Ishikawa (cell line): ENCODE measurements around the gene TRAFD1.

Source experiments
- CREB1 ChIP-seq: IDR thresholded peaks from 2 replicates; pipeline ENCODE4 v1.6.1; 2012; ENCODE audit warnings: low read depth
- EGR1 ChIP-seq: IDR thresholded peaks from 2 replicates; pipeline ENCODE4 v1.6.1; 2012
- EP300 ChIP-seq: IDR thresholded peaks from 2 replicates; pipeline ENCODE4 v1.6.1; 2012; ENCODE audit warnings: borderline replicate concordance
- FOXM1 ChIP-seq: IDR thresholded peaks from 2 replicates; pipeline ENCODE4 v1.6.1; 2012; ENCODE audit warnings: low read depth, borderline replicate concordance
- NFIC ChIP-seq: IDR thresholded peaks from 2 replicates; pipeline ENCODE4 v1.6.1; 2012
- RAD21 ChIP-seq: IDR thresholded peaks from 2 replicates; pipeline ENCODE4 v1.6.1; 2012; ENCODE audit warnings: low read depth
- TAF1 ChIP-seq: IDR thresholded peaks from 2 replicates; pipeline ENCODE4 v1.6.1; 2012; ENCODE audit warnings: low read depth, mild to moderate bottlenecking
- TEAD4 ChIP-seq: IDR thresholded peaks from 2 replicates; pipeline ENCODE4 v1.6.1; 2012
- YY1 ChIP-seq: IDR thresholded peaks from 2 replicates; pipeline ENCODE4 v1.6.1; 2012; ENCODE audit warnings: low read depth
- TF ChIP-seq, protein P1 (sequence below): IDR thresholded peaks from 2 replicates; pipeline ENCODE4 v1.6.1; 2012
- TF ChIP-seq, protein P2 (sequence below): IDR thresholded peaks from 2 replicates; pipeline ENCODE4 v1.6.1; 2012; ENCODE audit warnings: low read depth, mild to moderate bottlenecking
- TF ChIP-seq, protein P3 (sequence below): IDR thresholded peaks from 2 replicates; pipeline ENCODE4 v1.6.1; 2012

DNA sequence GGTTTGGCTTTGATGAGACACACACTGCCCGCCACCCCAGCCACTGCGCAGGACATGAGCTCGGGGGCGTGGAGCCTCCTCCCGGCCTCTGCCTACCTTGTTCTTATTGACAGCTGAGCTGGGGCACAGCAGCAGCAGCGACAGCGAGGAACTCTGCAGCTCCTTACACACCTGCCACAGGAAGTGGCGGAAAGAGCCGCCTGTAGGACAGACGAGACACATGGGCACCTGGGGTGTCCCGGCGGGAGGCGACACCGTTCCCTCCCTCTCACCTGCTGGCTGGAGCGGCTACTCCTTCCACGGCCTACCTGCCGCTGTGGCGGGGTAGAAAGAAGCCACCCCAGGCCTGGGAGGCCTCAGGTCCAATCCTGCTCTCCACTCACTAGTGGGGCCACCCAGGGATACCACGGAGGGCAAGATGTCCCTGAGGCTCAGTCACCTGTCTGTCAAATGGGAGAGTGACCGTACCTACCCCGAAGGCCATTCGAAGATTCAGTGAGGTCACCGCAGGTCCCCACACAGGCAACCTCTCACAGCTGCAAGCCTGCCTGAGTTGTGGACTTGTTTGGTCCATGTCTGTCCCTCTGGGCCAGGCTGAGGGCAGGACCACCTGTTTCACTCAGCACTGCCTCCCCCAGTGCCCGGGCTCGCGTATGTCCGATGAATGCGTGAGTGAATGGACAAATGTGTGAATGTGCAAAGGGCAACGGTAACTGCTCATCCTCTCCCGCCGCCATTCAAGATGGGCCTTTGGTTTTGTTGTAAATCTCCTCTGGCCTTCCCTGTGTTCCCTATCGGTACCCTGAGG, 42.6 kb downstream of the TRAFD1 start:
- no peak for TF ChIP-seq NFIC
- no peak for TF ChIP-seq YY1
- no peak for TF ChIP-seq TAF1
- TF ChIP-seq, protein P1, sequence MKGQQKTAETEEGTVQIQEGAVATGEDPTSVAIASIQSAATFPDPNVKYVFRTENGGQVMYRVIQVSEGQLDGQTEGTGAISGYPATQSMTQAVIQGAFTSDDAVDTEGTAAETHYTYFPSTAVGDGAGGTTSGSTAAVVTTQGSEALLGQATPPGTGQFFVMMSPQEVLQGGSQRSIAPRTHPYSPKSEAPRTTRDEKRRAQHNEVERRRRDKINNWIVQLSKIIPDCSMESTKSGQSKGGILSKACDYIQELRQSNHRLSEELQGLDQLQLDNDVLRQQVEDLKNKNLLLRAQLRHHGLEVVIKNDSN = no peak
- TF ChIP-seq EP300 = no peak
- TF ChIP-seq, protein P2, sequence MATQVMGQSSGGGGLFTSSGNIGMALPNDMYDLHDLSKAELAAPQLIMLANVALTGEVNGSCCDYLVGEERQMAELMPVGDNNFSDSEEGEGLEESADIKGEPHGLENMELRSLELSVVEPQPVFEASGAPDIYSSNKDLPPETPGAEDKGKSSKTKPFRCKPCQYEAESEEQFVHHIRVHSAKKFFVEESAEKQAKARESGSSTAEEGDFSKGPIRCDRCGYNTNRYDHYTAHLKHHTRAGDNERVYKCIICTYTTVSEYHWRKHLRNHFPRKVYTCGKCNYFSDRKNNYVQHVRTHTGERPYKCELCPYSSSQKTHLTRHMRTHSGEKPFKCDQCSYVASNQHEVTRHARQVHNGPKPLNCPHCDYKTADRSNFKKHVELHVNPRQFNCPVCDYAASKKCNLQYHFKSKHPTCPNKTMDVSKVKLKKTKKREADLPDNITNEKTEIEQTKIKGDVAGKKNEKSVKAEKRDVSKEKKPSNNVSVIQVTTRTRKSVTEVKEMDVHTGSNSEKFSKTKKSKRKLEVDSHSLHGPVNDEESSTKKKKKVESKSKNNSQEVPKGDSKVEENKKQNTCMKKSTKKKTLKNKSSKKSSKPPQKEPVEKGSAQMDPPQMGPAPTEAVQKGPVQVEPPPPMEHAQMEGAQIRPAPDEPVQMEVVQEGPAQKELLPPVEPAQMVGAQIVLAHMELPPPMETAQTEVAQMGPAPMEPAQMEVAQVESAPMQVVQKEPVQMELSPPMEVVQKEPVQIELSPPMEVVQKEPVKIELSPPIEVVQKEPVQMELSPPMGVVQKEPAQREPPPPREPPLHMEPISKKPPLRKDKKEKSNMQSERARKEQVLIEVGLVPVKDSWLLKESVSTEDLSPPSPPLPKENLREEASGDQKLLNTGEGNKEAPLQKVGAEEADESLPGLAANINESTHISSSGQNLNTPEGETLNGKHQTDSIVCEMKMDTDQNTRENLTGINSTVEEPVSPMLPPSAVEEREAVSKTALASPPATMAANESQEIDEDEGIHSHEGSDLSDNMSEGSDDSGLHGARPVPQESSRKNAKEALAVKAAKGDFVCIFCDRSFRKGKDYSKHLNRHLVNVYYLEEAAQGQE = no peak
- no peak for TF ChIP-seq RAD21
- no peak for TF ChIP-seq TEAD4
- TF ChIP-seq, protein P3, sequence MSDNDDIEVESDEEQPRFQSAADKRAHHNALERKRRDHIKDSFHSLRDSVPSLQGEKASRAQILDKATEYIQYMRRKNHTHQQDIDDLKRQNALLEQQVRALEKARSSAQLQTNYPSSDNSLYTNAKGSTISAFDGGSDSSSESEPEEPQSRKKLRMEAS = no peak
- TF ChIP-seq EGR1 = no peak
- no peak for TF ChIP-seq CREB1
- no peak for TF ChIP-seq FOXM1
